Testis (tissue), 2 donors: ENCODE data around the gene MIB2.
"Not testable (repeated sequence)": the region's sequence is repeated elsewhere in the genome, so short reads cannot be mapped to it uniquely, and the experiment has no call there.

Experiments
- CTCF ChIP-seq, 3 experiments: fragments of 450-650 bp in 2 of 3; fragments of 200-600 bp in 1 of 3; sonication (generic) in 1 of 3; IDR thresholded peaks; one replicate each; pipeline ENCODE4 v1.5.1; 2016 to 2019; ENCODE audit warnings: antibody characterized with exemption in 3 of 3, mild to moderate bottlenecking in 2 of 3, moderate library complexity in 1 of 3
- POLR2A ChIP-seq: fragments of 450-650 bp; IDR thresholded peaks from one replicate; pipeline ENCODE4 v1.6.1; 2017; ENCODE audit warnings: antibody characterized with exemption, mild to moderate bottlenecking, moderate library complexity

DNA sequence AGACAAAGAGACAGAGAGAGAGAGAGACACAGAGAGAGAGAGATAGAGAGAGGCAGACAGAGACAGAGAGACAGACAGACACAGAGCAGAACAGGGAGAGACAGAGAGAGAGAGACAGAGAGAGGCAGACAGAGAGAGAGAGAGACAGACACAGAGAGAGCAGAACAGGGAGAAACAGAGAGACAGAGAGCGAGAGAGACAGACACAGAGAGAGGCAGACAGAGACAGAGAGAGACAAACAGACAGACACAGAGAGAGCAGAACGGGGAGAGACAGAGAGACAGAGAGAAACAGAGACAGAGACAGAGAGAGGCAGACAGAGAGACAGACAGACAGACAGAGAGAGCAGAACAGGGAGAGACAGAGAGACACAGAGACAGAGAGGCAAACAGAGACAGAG, 20.0 kb upstream of the MIB2 start:
- not testable (repeated sequence) for TF ChIP-seq CTCF (IDR thresholded peaks at IDR 0.05); POLR2A
